ENCODE measurements around the gene GTF2F1. TPM values are rescaled to one million over a fixed set of nuclear protein-coding genes. Genes with fewer than 3 reads are reported as not detected.
"Not testable (repeated sequence)": the region's sequence is repeated elsewhere in the genome, so short reads cannot be mapped to it uniquely, and the experiment has no call there.

The GTF2F1 gene
- total RNA-seq, 1 experiment from 2014 or later: 75.8 TPM

DNA sequence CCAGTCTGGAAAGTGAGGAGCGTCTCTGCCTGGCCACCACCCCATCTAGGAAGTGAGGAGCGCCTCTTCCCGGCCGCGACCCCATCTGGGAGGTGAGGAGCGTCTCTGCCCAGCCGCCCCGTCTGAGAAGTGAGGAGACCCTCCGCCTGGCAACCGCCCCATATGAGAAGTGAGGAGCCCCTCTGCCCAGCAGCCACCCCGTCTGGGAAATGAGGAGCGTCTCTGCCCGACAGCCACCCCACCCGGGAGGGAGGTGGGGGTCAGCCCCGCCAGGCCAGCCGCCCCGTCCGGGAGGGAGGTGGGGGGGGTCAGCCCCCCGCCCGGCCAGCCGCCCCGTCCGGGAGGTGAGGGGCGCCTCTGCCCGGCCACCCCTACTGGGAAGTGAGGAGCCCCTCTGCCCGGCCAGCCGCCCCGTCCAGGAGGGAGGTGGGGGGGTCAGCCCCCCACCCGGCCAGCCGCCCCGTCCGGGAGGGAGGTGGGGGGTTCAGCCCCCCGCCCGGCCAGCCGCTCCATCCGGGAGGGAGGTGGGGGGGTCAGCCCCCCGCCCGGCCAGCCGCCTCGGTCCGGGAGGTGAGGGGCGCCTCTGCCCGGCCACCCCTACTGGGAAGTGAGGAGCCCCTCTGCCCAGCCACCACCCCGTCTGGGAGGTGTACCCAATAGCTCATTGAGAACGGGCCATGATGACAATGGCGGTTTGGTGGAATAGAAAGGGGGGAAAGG lies 37.5 kb downstream of the GTF2F1 start:
- not testable (repeated sequence) for DNase-seq (ENCODE audit: low read depth)

DNA sequence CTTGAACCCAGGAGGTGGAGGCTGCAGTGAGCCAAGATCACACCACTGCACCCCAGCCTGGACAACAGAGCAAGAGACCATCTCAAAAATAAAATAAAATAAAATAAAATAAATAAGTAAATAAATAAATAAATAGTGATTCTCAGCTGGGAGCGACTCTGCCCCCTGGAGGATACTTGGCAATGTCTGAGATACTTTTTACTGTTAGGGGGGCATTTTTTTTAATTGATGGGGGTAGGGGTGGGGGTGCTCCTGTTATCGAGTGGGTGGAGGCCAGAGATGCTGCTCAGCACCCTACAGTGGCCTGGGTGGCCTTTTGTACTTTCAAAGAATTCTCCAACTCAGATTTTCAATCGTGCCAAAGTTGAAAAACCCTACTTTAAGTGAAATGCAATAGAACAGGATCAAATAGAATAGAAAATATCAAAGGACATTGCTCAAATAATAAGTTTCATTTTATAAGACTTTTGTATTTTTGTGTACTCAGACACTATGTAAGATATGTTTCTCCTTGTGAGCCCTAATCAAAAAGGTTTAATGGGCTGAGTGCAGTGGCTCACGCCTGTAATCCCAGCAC lies 38.8 kb downstream of the GTF2F1 start:
- DNase-seq (ENCODE audit: low read depth): no peak

DNA sequence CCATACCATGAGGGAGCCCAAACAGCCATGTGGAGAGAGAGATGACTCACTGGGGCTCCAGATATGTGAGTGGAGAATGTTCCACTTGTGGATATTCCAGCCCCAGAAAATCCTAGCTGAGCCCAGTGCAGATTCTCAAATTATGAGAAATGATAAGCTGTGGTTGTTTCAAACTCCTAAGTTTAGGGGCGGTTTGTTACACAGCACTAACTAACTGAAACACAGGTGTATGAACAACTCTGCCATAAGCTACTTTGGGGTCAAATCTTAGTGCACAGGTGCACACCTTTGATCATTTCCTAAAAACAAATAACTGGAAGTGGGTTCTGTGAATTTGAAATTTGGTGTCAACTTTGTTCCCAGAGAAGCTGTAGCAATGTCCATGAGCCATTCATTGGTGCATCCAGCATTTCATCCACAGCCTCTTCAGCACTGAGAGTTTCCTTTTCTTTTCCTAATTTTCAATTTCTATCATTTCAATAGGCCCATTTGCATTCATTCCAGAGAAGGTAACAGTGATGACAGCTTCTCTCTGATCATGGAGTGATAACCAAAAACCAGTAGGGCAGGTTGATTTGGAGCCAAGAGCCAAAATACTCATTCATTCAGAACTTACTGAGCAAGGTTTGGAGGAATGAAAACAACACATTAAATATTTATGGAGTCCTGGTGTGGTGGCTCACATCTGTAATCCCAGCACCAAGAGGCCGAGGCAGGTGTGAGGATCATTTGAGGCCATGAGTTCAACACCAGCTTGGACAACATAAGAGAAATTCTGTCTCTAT lies 40.4 kb downstream of the GTF2F1 start:
- no peak for DNase-seq (ENCODE audit: low read depth)

DNA sequence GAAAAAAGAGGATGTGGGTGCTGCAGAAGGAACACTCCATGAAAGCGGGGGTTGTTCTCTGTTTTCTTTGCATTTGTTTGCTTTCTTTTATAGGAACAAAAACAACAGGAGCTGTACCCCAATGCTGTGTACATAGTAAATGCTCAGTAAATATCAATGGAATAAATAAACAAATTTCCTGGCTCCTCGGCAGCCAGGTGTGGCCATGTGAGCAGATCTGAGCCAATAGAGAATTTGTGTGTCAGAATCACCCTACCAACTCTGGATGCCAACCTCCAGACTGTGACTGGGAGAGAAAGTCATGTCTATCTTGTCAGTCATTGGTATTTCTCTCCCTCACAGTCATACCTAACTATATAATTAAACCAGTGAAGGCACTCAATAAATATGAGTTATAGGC lies 42.3 kb downstream of the GTF2F1 start:
- DNase-seq (ENCODE audit: low read depth): no peak

DNA sequence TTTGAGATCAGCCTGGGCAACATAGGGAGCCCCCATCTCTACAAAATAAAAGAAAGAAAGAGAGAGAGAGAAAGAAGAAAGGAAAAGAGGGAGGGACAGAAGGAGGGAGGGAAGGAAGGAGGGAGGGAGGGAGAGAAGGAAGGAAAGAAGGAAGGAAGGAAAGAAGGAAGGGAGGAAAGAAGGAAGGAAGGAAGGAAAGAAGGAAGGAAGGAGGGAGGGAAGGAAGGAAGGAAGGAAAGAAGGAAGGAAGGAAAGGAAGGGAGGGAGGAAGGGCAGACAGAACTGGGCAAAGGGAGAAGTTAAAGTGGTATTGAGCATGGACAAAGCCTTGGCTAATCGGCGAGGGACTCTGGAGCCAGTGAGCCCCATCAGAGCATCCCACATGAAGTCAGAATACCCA lies 43.7 kb downstream of the GTF2F1 start:
- DNase-seq (ENCODE audit: low read depth): not testable (repeated sequence)

DNA sequence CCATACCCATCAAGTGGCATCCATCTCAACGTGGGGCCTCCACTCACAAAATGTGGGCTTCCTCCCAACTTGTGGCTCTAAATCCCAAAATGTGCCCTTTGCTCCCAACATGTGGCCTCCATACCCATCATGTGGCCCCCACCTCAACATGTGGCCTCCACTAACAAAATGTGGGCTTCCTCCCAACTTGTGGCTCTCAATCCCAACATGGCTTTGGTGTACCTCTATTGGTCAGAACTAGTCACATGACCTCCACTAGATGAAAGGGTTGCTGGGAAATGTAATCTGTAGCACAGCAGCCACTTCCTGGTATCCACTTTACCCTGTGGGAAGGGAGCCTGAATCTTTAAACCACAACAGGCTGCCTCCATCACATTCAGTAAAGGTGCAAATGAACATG lies 49.5 kb downstream of the GTF2F1 start:
- no peak for DNase-seq (ENCODE audit: low read depth)

DNA sequence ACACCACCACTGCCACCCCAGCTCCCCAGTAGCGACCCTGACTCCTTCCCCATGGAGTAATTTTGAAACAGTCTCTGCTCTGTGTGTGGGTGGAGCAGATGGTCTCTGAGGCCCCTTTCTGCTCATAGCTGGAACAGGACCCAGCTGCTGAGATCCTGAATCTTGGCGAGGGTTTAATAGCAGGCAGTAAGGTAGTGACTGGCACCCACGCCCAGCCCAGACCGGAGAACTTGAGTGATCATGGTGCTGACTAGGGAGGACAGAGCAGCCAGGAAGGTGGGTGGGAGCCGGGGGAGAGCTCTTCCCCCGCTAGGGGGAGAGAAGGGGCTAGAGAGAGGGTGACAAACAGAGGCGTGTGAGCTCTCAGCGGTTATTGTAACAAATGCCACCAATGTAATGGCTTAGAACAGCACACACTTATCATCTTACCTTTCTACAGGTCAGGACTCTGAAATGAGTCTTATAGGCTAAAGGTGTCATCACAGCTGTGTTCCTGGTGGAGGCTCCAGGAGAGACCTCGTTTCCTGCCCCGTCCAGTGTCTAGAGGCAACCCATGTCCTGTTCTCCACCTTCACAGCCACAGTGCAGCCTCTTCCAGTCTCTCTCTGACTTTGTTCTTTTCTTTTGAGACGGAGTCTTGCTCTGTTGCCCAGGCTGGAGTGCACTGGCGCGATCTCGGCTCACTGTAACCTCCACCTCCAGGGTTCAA lies 52.3 kb downstream of the GTF2F1 start:
- DNase-seq (ENCODE audit: low read depth): no peak

DNA sequence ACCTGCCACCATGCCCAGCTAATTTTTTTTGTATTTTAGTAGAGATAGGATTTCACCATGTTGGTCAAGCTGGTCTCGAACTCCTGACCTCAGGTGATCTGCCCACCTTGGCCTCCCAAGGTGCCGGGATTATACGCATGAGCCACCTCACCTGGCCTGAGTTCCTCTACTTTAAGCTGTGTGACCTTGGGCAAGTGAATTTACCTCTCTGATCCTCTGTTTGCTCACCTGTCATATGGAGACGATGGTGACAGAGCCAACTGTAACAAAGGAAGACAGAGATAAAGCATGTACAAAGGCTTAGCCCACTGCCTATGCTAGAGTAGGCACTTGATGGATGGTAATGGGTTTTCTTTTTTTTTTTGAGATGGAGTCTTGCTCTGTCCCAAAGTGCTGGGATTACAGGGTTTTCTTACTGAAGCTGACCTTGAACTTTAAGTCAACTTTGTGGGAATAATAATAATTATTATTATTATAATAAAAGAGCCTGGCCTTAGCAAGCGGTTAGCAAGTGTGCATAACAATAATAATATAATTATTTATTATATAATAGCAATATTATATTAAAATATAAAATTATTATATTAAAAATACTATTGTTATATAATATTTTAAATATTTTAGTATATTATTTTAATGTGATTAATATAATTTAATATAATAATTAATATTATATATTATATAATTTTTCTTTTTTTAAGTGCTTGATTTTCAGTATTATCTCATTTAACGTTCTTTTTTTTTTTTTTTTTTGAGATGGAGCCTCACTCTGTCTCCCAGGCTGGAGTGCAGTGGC lies 58.3 kb downstream of the GTF2F1 start:
- DNase-seq (ENCODE audit: low read depth): no peak

DNA sequence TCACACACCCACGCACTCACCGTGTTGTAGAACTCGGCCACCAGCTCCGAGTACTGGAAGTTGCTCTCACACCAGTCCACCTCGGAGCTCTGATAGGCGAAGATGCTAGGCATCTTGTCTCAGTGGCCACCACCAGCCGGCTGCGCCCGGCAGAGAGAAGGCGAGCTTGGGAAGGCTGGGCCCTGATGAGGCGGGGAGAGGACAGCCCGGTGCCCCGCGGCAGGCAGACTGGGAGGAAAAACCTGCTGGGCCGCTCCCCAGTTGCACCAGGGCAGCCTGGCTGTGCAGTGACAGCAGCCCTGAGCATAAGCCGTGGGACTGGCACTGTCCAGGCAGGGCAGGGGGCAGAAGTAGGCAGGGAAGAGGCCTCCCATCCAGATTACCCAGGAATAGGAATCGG lies 59.5 kb downstream of the GTF2F1 start, which contains the start of gene ACER1:
TSS of gene ACER1 (minus strand) at position 174 of the 400 bp plus-strand sequence. CDS start at position 113, 61 bp downstream.
- no peak for DNase-seq (ENCODE audit: low read depth)

Other genes starting within 250 kb of the GTF2F1 start
- gene MLLT1, start 113.2 kb downstream of the GTF2F1 start, total RNA-seq (2014; rRNA removed; shearing (Covaris generic)): 15.2 and 22.6 TPM in 2 replicates
- gene ACER1, start 59.6 kb downstream of the GTF2F1 start, total RNA-seq (2014; rRNA removed; shearing (Covaris generic)): not detected in 2 replicates
- gene CLPP, start 31.6 kb downstream of the GTF2F1 start, total RNA-seq (2014; rRNA removed; shearing (Covaris generic)): 114 and 148 TPM in 2 replicates
- 65.4 and 72.6 TPM in 2 replicates for gene ALKBH7, start 20.4 kb downstream of the GTF2F1 start, total RNA-seq (2014; rRNA removed; shearing (Covaris generic))
- gene PSPN, start 17.2 kb downstream of the GTF2F1 start, total RNA-seq (2014; rRNA removed; shearing (Covaris generic)): 1.2 and 1.3 TPM in 2 replicates
- gene KHSRP, start 31.6 kb upstream of the GTF2F1 start, total RNA-seq (2014; rRNA removed; shearing (Covaris generic)): 50.0 and 114 TPM in 2 replicates
- not detected in 2 replicates for gene SLC25A41, start 40.6 kb upstream of the GTF2F1 start, total RNA-seq (2014; rRNA removed; shearing (Covaris generic))
- gene SLC25A23, start 66.6 kb upstream of the GTF2F1 start, total RNA-seq (2014; rRNA removed; shearing (Covaris generic)): 25.3 and 39.9 TPM in 2 replicates
- gene CRB3, start 71.1 kb upstream of the GTF2F1 start, total RNA-seq (2014; rRNA removed; shearing (Covaris generic)): 0.34 TPM in 1 of 2 replicates, not detected in the other
- not detected in 2 replicates for gene DENND1C, start 88.6 kb upstream of the GTF2F1 start, total RNA-seq (2014; rRNA removed; shearing (Covaris generic))
- 0.20 TPM in 1 of 2 replicates, not detected in the other for gene TUBB4A, start 109.1 kb upstream of the GTF2F1 start, total RNA-seq (2014; rRNA removed; shearing (Covaris generic))
- gene TNFSF9, start 137.9 kb upstream of the GTF2F1 start, total RNA-seq (2014; rRNA removed; shearing (Covaris generic)): 11.7 and 16.3 TPM in 2 replicates
- 40.4 and 42.0 TPM in 2 replicates for gene CD70, start 198.0 kb upstream of the GTF2F1 start, total RNA-seq (2014; rRNA removed; shearing (Covaris generic))